Measurements from ENCODE around the gene RABGAP1.

RABGAP1 gene

DNA sequence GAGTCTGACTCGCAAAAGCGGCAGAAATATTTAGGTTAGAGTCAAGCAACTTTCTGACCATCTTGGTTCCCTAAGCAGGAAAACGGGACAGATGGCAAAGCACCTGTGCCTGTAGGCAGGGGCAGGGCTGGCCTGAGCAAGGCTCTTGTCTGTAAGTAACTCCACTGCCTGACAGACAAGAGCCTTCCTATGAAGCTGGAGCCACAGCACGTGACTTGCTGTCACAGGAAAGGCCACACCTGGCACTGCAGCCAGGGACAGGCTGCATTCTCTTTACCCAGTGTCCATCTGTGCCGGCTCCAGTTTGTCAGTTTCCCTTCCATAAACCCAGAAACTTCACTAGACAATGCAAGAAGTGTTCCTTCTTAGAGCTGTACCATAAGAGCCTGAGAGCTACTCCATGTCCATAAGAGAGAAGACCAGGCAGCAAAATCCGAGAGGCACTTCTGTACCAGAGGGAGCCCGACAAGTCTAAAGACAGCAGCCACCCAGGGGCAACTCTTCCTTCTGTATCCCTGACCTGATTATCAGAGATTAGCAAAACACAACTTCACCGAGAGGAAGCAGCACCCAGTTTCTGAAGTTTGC is 170.7 kb downstream of the RABGAP1 start:
- no peak for DNase-seq (ENCODE audit: low read depth, low spot score)

DNA sequence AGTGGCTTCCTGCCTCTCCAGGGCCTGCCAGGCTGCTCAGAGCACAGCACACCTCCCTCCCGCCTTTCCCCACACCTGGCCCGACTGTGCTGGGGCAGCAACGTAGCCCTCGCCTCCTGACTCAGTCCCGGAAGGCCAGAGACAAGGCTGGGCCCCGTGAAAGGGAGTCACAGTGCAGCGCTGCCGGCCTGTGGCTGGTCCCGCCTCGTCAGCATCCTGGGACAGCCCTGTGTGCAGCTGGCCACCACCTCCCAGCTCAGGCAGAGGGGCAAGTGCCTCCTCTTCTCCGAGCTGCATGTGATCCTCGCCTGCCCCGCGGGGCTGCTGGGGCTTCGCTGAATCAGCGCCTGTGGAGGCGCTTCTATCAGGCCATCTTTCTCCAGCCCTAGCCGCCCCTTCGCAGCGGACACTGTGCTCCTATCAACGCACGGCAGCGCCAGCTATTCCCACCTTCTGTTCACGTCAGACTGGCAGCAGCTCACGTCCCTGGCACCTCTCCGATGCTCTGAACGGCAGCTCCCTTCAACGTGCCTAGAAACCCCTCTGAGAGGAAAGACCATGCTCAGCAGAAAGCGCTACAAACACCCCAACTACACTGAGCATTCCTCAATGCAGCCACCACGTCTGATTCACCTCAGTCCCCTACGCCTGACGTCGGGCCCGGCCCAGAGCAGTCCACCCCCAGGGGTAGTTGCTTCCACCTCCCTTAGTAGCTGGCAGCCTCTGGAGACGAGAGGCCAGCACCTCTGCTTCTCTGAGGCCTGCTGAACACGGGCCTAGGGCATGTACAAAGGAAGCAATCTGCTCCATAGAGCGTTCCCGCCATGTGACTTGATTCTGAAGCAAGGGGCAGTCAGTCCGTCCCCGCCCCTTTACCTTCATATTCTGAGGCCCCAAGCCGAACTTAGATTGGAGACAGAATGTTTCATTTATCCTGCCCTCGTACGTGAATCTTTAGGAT is 171.5 kb downstream of the RABGAP1 start:
- DNase-seq (ENCODE audit: low read depth, low spot score) = no peak

DNA sequence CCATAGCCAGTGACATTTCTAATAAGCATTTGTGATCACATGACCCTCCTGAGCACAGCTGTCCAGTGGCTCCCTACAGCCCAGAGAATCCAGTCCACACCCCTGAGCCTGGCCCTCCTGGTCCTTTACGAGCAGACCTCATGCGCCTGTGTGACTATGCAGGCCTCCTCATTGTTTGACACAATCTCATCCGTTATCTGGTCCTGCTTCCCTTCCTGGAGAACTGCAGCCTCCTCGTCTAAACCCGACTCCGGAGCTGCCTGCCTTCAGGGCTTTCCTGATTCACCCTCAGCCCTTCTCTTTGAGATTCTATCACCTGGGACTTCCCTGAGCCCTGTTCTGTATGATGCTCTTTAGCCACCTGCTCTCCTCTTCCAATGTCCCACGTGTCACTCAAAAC is 172.4 kb downstream of the RABGAP1 start:
- no peak for DNase-seq (ENCODE audit: low read depth, low spot score)

DNA sequence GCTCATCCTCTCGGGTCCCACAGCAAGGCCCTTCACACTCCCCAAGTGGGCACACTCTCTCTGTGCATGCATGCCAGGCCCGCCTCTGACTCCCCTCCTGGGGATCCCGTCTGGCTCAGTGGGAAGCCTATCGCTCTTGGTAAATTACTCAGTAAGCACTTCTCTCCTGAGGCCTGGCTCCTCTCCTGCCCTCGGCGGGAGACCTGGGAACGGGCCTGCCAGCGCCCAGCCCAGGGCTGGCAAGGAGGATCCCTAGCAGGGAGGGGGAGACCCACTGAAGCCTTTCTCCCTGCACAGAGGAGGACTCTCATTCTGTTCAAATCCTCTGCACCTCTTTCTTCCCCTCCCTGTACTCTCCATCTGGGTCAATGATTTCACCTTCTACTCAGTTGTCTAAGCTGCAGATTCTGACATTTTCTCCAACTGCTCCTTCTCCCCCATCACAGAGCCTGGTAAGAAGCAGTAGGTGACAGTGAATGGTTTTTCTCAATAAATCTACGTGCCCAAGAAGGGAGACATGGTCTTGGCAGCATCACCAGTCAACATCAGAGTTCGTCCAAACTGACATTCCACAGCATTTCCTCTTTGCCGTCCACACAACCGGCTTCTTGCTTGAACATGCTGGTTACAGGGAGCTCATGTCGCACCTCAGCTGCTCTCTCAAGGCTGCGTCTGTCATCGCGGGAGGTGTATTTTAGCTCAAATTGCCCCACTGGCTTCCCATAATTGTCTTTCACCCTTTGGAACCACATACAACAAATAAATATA is 174.5 kb downstream of the RABGAP1 start:
- no peak for DNase-seq (ENCODE audit: low read depth, low spot score)

DNA sequence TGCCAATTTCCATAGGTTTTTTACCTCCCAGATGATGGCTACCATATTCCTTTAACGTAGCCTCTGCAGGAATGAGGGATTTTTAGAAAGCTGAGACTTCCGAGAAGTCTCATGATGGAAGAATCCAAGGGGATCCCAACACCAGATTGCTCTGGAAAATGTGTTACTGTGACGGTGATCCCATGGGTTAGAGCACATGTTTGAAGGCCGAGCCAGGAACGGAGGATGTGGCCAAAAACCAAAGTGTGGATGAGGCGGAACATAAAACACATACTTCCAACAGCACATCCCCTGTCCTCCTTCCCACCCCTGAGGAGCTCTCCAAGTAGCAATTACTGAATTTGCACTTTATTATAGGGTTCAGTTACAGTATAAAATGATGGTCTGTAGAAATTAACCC is 175.2 kb downstream of the RABGAP1 start:
- no peak for DNase-seq (ENCODE audit: low read depth, low spot score)

DNA sequence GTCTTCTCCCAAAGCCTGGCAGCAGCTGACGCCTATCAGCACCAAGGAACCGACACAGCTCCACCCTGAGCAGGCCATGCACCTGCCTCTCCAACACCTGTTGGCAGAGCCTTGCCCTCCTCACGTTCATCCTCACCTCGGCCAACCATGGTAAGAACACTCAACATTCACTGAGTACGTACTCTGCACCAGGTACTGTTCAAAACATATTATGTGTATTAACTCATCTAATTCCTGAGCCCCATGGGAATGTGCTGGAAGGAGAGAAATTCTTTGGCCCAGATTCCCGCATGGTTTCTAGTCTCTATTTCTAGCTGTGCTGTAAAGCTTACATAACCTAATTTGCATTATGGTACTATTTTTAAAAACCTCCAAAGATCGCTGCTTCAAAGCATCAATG is 178.7 kb downstream of the RABGAP1 start:
- no peak for DNase-seq (ENCODE audit: low read depth, low spot score)

DNA sequence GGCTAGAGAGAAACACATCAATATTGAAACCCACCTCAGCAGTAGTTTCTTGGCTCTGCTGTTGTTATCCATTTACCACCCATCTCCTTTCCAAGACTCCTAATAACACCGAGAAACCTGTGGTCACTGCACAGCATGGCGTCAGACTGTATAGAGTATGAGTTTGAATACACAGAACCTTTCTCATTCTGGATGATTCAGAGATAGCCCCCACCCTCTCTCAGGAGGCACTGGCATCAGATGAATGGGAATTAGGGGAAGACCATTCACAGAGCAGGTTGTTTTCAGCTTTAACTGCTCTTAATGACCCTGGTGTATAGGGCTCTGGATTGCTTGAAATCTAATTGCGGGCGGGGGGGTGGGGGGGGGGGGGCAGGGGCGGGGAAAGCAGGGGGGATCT is 179.3 kb downstream of the RABGAP1 start:
- DNase-seq (ENCODE audit: low read depth, low spot score) = no peak

DNA sequence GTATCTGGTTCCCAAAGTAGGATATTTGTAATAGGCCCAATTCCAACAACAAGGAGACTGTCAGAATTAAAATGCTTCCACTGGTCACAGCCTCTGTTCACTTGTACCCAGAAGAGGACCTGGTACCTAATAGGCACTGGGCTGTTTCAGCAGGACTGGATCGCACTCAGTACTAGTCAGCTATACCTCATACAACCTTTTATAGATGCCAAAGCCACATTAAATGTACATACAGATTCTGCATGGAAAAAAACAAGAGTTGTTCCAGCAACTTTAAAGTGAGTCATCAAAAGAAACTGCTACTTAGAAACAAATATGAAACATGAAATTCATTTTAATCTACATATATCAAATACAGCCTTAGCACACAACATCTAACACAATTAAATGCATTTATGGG is 180.1 kb downstream of the RABGAP1 start:
- no peak for DNase-seq (ENCODE audit: low read depth, low spot score)

DNA sequence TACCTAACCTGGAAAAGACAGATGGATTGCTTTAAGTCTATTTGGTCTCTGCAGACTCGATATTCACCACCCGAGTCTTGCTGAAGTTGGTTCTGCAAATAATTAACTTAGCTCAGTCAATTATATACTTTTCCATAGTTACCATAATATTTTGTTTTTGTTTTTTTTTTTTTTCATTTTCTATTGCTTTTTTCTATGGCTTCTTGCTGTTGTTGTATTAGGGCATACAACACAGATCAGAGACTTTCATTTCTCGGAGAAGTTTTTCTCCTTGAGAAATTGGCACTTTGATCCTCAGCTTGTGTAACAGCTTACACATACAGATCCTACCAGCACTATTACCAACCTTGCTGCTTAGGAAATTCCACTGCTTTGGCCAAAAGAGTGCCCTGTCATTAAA is 180.6 kb downstream of the RABGAP1 start:
- DNase-seq (ENCODE audit: low read depth, low spot score) = no peak

DNA sequence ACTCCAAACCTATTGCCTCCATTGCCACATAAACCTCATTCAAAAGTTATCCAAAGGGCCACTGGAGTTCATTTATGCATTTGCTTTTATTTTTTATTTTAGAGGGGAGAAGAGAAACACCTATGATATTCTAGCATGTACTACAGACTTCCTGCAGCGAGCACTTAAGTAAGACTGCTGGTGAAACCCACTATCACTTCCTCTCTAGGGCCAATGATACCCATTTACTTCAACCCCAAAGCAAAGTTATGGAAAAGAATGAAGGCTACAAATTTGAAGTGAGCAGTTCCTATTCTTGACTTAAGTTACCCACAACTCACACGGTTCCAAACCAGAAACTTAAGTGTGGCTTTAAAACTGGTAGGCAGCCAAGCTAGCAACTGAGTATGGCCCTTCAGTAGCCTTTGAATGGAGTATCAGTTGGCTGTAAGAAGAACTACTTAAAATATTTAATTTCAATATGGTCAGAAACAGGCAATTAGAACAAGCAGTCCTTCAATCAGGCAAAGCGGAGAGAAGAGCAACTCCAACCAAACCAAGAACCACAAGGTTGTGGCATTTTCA is 186.8 kb downstream of the RABGAP1 start:
- no peak for DNase-seq (ENCODE audit: low read depth, low spot score)

DNA sequence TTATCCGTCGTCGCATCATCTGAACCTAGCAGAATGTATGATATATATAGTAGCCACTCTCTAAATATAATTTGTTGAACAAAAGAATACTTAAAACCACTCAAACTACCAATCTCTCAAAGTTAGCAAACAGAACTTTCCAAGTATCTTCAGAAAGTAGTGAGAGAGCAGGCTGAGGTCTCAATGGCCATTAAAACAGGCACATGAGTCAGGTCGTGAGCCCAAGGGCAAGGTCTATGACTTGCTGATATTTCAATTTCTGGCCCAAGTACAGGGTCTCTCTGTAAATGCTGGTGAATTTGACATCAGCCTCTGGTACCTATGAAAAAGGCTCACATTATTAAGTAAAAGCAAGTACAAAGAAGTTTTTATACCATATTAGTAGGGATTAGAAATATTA is 187.8 kb downstream of the RABGAP1 start:
- no peak for DNase-seq (ENCODE audit: low read depth, low spot score)

DNA sequence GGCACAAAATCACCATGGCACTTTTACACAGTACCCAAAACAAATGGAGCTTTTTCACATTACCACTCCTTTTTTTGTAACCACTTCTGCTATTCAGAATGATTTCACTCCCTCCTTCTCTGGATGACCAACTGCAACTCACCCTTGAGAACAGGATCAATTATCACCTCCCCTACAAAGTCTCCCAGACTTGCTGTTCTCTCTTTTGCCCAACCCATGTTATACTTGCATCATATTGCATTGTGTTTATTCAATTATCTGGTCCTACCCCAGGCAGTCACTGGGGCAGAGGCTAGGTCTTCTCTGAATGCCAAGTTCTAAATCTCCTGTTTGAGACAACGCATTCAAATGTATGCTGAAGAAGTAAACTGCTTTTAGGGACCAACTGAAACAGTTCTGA is 188.6 kb downstream of the RABGAP1 start:
- DNase-seq (ENCODE audit: low read depth, low spot score) = no peak

DNA sequence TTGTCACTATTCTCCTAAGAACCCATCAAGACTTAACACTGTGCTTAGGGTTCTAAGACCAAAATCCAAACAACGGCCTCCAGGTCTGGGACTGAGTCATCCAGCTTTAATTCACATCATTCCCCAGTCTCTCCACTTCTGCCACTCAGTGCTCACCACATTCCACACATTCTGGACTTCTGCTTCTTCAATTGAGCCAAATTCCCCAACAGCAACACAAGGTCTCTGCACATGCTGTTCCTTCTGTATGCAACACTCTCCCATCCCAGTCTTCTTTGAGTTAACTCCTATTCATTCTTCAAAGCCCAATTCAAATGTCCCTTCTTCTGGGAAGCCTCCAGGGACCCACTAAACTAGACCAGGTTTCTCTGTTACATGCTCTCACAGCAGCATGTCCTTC is 190.4 kb downstream of the RABGAP1 start:
- no peak for DNase-seq (ENCODE audit: low read depth, low spot score)

DNA sequence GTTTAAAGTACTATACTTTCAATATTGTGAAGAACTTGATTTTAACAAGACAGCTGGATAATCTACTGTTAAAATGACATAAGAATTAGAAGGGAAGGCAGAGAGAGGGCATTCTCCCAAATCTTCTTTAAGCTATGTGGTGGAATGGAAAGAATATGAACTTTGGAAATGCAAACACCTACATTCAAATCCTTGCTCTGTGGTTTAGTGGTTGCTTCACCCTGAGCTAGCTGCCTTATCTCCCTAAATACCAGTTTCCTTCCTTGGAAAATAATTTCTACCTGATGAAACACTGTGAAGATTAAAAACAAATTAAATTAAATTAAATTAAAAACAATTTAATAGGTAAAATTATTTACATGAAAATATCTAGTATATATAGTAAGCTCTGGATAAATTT is 191.2 kb downstream of the RABGAP1 start:
- DNase-seq (ENCODE audit: low read depth, low spot score) = no peak

DNA sequence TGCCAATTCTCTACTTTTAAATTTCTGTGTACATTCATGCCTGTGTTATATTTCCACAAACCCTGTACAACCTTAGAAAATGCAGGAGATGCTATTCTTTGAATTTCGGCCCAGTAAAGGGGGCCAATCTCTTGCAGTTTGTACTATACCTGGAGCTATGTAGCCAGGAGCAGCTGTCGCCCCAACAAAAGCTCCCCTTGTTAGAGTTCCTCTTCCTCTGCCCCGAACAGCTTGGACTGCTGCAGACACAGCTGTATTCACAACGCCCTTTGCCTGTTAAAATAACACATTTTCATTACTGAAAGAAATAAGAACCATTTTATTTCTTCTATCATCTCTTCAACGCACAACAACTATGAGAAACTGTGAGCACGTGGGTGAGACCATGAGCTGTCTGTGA is 191.9 kb downstream of the RABGAP1 start:
- no peak for DNase-seq (ENCODE audit: low read depth, low spot score)

DNA sequence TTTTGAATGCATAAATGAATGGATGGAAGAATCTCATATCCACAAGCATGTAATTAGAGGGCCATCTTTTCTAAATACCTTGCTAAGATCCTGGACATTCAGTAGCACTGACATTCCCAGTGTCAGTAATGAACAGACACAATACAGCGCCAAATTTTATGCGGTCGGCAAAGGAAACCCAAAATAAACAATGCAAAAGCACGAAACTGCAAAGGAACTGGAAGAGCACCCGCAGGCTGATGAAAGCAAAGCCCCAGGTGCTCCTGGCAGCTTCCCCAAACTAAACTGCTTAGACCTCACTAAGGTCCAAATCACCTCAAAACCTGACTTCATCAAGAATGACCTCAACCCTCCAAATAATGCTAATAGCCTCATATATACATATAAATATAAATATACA is 194.6 kb downstream of the RABGAP1 start:
- no peak for DNase-seq (ENCODE audit: low read depth, low spot score)

DNA sequence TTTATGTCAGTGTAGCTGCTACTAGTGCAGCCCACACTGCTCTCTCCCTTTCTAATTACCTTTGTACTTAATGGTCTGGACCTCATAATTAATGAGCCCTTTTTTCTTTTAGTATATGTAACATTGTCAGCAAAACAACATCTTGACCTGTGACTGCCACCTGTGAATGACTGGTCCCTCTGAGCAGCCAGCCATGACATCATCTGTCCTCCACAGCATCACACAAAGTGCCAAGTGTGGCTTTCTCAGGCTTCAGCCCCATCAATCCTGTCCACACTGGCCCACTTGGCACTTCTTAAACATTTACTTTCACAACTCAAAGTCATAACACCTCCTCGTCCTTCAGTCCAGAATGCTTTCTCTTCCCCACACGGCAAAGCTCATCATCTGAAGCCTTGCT is 197.3 kb downstream of the RABGAP1 start:
- no peak for DNase-seq (ENCODE audit: low read depth, low spot score)

DNA sequence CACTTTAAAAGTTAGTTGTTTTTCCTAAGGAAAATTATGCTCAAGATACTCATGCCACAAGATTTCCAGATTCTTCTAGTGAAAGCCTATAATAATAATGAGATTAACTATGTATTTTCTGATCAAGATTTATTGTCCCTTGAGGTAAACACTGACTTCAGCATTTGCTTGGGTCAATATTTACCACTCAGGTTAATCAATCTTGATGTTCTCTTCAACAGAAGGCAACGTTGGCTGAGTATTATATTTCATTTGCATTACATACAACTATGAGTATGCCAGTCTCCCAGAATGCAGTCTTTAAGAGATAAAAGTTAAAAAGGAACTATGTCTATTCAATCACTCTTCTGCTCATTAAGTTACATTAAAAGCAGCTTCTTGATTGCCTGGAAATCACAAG is 208.2 kb downstream of the RABGAP1 start:
- DNase-seq (ENCODE audit: low read depth, low spot score) = no peak

DNA sequence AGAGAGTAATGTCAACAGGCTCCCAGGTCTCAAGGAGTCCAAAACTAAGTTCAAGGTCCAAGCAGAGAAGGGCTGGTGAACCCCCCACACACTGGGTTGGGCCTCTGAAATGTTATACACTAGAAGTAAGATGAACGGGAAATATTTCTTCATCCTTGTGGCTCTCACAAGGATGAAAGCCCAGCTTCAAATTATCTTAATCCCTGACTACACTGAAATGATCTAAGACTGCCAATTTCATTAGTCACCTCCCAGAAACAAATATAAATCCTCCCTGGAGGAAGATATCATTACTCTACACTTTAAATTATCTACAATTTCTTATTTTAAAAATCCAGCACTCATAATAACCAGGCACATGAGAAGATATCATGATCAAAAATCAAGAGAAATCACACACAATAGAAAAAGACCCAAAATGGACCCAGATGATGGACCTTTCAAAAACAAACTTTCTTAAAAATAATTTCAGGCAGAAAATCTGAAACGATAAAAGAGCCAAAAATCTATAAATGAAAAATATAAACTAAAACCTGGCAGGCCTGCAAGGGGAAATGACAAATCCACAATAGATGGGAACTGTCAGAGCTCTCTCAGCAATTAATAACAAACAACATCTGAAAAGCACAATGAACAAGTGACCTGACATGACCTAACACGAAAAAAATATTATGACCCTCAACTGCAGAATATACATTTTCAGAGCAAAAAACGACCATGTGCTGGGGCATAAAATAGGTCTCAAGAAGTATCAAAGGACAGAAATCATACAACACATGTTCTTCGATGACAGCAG is 210.1 kb downstream of the RABGAP1 start:
- DNase-seq (ENCODE audit: low read depth, low spot score) = no peak
